ENCODE results near the gene TFAP2C. TPM values are rescaled to one million over a fixed set of nuclear protein-coding genes. Genes with fewer than 3 reads are reported as not detected.
"Not testable (repeated sequence)": the region's sequence is repeated elsewhere in the genome, so short reads cannot be mapped to it uniquely, and the experiment has no call there.

The TFAP2C gene
- polyA plus RNA-seq, 2 donors = 18.3 to 18.6 TPM

GRCh38 chr20:56610098-56610497, 19.0 kb upstream of the TFAP2C start:
- Histone ChIP-seq H3K27me3 (ENCODE audit: control insufficient read depth in 1 of 2, insufficient read depth in 2 of 2, low read length in 2 of 2) (no peaks in the 10 kb centered on the region), H3K4me1 (ENCODE audit: control insufficient read depth in 2 of 2, insufficient read depth in 2 of 2, low read length in 1 of 2) (no peaks in the 10 kb centered on the region), H3K4me3 (ENCODE audit: low read depth in 1 of 2, low read length in 2 of 2) (no peak overlapping the region), H3K27ac (ENCODE audit: low read depth in 2 of 2, low read length in 1 of 2) (no peak overlapping the region), H3K9me3 (ENCODE audit: control insufficient read depth in 2 of 2, insufficient read depth in 1 of 2, low read depth in 1 of 2, low read length in 1 of 2) (no peaks in the 10 kb centered on the region), H3K36me3 (ENCODE audit: control insufficient read depth in 2 of 2, insufficient read depth in 2 of 2, low read length in 1 of 2) (no peaks in the 10 kb centered on the region)
- WGBS, 2 donors = 92 to 93% methylated on average over 6 of the region's 6 CpGs

- H3K27me3 ChIP-seq (ENCODE audit: control insufficient read depth in 1 of 2, insufficient read depth in 2 of 2, low read length in 2 of 2) = no peaks in the 10 kb centered on the region
- H3K36me3 ChIP-seq (ENCODE audit: control insufficient read depth in 2 of 2, insufficient read depth in 2 of 2, low read length in 1 of 2) = no peaks in the 10 kb centered on the region
- 57 to 90% methylated on average over 2 of the region's 2 CpGs for whole genome bisulfite sequencing, 2 donors
- H3K9me3 ChIP-seq (ENCODE audit: control insufficient read depth in 2 of 2, insufficient read depth in 1 of 2, low read depth in 1 of 2, low read length in 1 of 2) = no peaks in the 10 kb centered on the region
- peak overlapping the region; percentile 47 to 73 for H3K27ac ChIP-seq (ENCODE audit: low read depth in 2 of 2, low read length in 1 of 2)
- H3K4me3 ChIP-seq (ENCODE audit: low read depth in 1 of 2, low read length in 2 of 2) = no peak overlapping the region
- peaks cover 0 to 5% of the 10 kb centered on the region in 2 donors for H3K4me1 ChIP-seq (ENCODE audit: control insufficient read depth in 2 of 2, insufficient read depth in 2 of 2, low read length in 1 of 2)
Observed at GRCh38 chr20:56614196-56614595, 14.9 kb upstream of the TFAP2C start.

- Histone ChIP-seq H3K27ac (ENCODE audit: low read depth in 2 of 2, low read length in 1 of 2) (no peak overlapping the region), H3K9me3 (ENCODE audit: control insufficient read depth in 2 of 2, insufficient read depth in 1 of 2, low read depth in 1 of 2, low read length in 1 of 2) (no peaks in the 10 kb centered on the region), H3K4me1 (ENCODE audit: control insufficient read depth in 2 of 2, insufficient read depth in 2 of 2, low read length in 1 of 2) (peaks cover 0 to 5% of the 10 kb centered on the region in 2 donors), H3K36me3 (ENCODE audit: control insufficient read depth in 2 of 2, insufficient read depth in 2 of 2, low read length in 1 of 2) (no peaks in the 10 kb centered on the region), H3K4me3 (ENCODE audit: low read depth in 1 of 2, low read length in 2 of 2) (no peak overlapping the region), H3K27me3 (ENCODE audit: control insufficient read depth in 1 of 2, insufficient read depth in 2 of 2, low read length in 2 of 2) (no peaks in the 10 kb centered on the region)
- 49 to 51% methylated on average over 6 of the region's 6 CpGs for WGBS, 2 donors
Observed at GRCh38 chr20:56616716-56617115, 12.4 kb upstream of the TFAP2C start.

GRCh38 chr20:56617489-56617888, 11.6 kb upstream of the TFAP2C start:
- peaks cover 0 to 5% of the 10 kb centered on the region in 2 donors for H3K4me1 ChIP-seq (ENCODE audit: control insufficient read depth in 2 of 2, insufficient read depth in 2 of 2, low read length in 1 of 2)
- H3K9me3 ChIP-seq (ENCODE audit: control insufficient read depth in 2 of 2, insufficient read depth in 1 of 2, low read depth in 1 of 2, low read length in 1 of 2) = no peaks in the 10 kb centered on the region
- no peaks in the 10 kb centered on the region for H3K36me3 ChIP-seq (ENCODE audit: control insufficient read depth in 2 of 2, insufficient read depth in 2 of 2, low read length in 1 of 2)
- H3K27me3 ChIP-seq (ENCODE audit: control insufficient read depth in 1 of 2, insufficient read depth in 2 of 2, low read length in 2 of 2) = no peaks in the 10 kb centered on the region
- WGBS, 2 donors = 88 to 89% methylated on average over 4 of the region's 4 CpGs
- no peak overlapping the region for H3K27ac ChIP-seq (ENCODE audit: low read depth in 2 of 2, low read length in 1 of 2)
- no peak overlapping the region for H3K4me3 ChIP-seq (ENCODE audit: low read depth in 1 of 2, low read length in 2 of 2)

- peaks cover 0 to 6% of the 10 kb centered on the region in 2 donors for H3K27me3 ChIP-seq (ENCODE audit: control insufficient read depth in 1 of 2, insufficient read depth in 2 of 2, low read length in 2 of 2)
- H3K4me1 ChIP-seq (ENCODE audit: control insufficient read depth in 2 of 2, insufficient read depth in 2 of 2, low read length in 1 of 2) = peaks cover 0 to 6% of the 10 kb centered on the region in 2 donors
- no peaks in the 10 kb centered on the region for H3K9me3 ChIP-seq (ENCODE audit: control insufficient read depth in 2 of 2, insufficient read depth in 1 of 2, low read depth in 1 of 2, low read length in 1 of 2)
- no peaks in the 10 kb centered on the region for H3K36me3 ChIP-seq (ENCODE audit: control insufficient read depth in 2 of 2, insufficient read depth in 2 of 2, low read length in 1 of 2)
- no peak overlapping the region for H3K4me3 ChIP-seq (ENCODE audit: low read depth in 1 of 2, low read length in 2 of 2)
- no peak overlapping the region for H3K27ac ChIP-seq (ENCODE audit: low read depth in 2 of 2, low read length in 1 of 2)
- 34 to 51% methylated on average over 2 of the region's 2 CpGs for WGBS, 2 donors
Observed at GRCh38 chr20:56621730-56622129, 7.4 kb upstream of the TFAP2C start.

- WGBS, 2 donors = 91 to 95% methylated on average over 10 of the region's 10 CpGs
- not testable (repeated sequence) for H3K27ac ChIP-seq (ENCODE audit: low read depth in 2 of 2, low read length in 1 of 2); H3K9me3 ChIP-seq (ENCODE audit: control insufficient read depth in 2 of 2, insufficient read depth in 1 of 2, low read depth in 1 of 2, low read length in 1 of 2); H3K36me3 ChIP-seq (ENCODE audit: control insufficient read depth in 2 of 2, insufficient read depth in 2 of 2, low read length in 1 of 2); H3K27me3 ChIP-seq (ENCODE audit: control insufficient read depth in 1 of 2, insufficient read depth in 2 of 2, low read length in 2 of 2); H3K4me3 ChIP-seq (ENCODE audit: low read depth in 1 of 2, low read length in 2 of 2)
- H3K4me1 ChIP-seq (ENCODE audit: control insufficient read depth in 2 of 2, insufficient read depth in 2 of 2, low read length in 1 of 2) = peaks cover 5 to 11% of the 10 kb centered on the region in 2 donors
Observed at GRCh38 chr20:56623930-56624329, 5.2 kb upstream of the TFAP2C start.

- Histone ChIP-seq H3K27ac (ENCODE audit: low read depth in 2 of 2, low read length in 1 of 2) (no peak overlapping the region), H3K36me3 (ENCODE audit: control insufficient read depth in 2 of 2, insufficient read depth in 2 of 2, low read length in 1 of 2) (no peaks in the 10 kb centered on the region), H3K4me1 (ENCODE audit: control insufficient read depth in 2 of 2, insufficient read depth in 2 of 2, low read length in 1 of 2) (peaks cover 5 to 13% of the 10 kb centered on the region in 2 donors), H3K4me3 (ENCODE audit: low read depth in 1 of 2, low read length in 2 of 2) (no peak overlapping the region), H3K9me3 (ENCODE audit: control insufficient read depth in 2 of 2, insufficient read depth in 1 of 2, low read depth in 1 of 2, low read length in 1 of 2) (no peaks in the 10 kb centered on the region), H3K27me3 (ENCODE audit: control insufficient read depth in 1 of 2, insufficient read depth in 2 of 2, low read length in 2 of 2) (peaks cover 0 to 6% of the 10 kb centered on the region in 2 donors)
- 20 to 43% methylated on average over 50 to 54 of the region's 54 CpGs for WGBS, 2 donors
Observed at GRCh38 chr20:56624786-56625681, 4.1 kb upstream of the TFAP2C start.

GRCh38 chr20:56625837-56626236, 3.3 kb upstream of the TFAP2C start:
- H3K36me3 ChIP-seq (ENCODE audit: control insufficient read depth in 2 of 2, insufficient read depth in 2 of 2, low read length in 1 of 2) = no peaks in the 10 kb centered on the region
- H3K27ac ChIP-seq (ENCODE audit: low read depth in 2 of 2, low read length in 1 of 2) = no peak overlapping the region
- no peaks in the 10 kb centered on the region for H3K9me3 ChIP-seq (ENCODE audit: control insufficient read depth in 2 of 2, insufficient read depth in 1 of 2, low read depth in 1 of 2, low read length in 1 of 2)
- peaks cover 0 to 6% of the 10 kb centered on the region in 2 donors for H3K27me3 ChIP-seq (ENCODE audit: control insufficient read depth in 1 of 2, insufficient read depth in 2 of 2, low read length in 2 of 2)
- H3K4me3 ChIP-seq (ENCODE audit: low read depth in 1 of 2, low read length in 2 of 2) = no peak overlapping the region
- 31 to 48% methylated on average over 22 of the region's 22 CpGs for WGBS, 2 donors
- H3K4me1 ChIP-seq (ENCODE audit: control insufficient read depth in 2 of 2, insufficient read depth in 2 of 2, low read length in 1 of 2) = peaks cover 10 to 13% of the 10 kb centered on the region in 2 donors

GRCh38 chr20:56626367-56627121, 2.6 kb upstream of the TFAP2C start:
- Histone ChIP-seq H3K4me3 (ENCODE audit: low read depth in 1 of 2, low read length in 2 of 2) (no peak overlapping the region), H3K27ac (ENCODE audit: low read depth in 2 of 2, low read length in 1 of 2) (no peak overlapping the region), H3K9me3 (ENCODE audit: control insufficient read depth in 2 of 2, insufficient read depth in 1 of 2, low read depth in 1 of 2, low read length in 1 of 2) (no peaks in the 10 kb centered on the region), H3K27me3 (ENCODE audit: control insufficient read depth in 1 of 2, insufficient read depth in 2 of 2, low read length in 2 of 2) (peaks cover 0 to 6% of the 10 kb centered on the region in 2 donors), H3K36me3 (ENCODE audit: control insufficient read depth in 2 of 2, insufficient read depth in 2 of 2, low read length in 1 of 2) (peaks cover 0 to 5% of the 10 kb centered on the region in 2 donors), H3K4me1 (ENCODE audit: control insufficient read depth in 2 of 2, insufficient read depth in 2 of 2, low read length in 1 of 2) (peaks cover 10 to 13% of the 10 kb centered on the region in 2 donors)
- 10 to 11% methylated on average over 51 to 60 of the region's 60 CpGs for WGBS, 2 donors
